HepG2 (cell line): ENCODE measurements around the gene RASD1. TPM values are rescaled to one million over a fixed set of nuclear protein-coding genes. Genes with fewer than 3 reads are reported as not detected.

ENCODE experiments used
- ATAC-seq: fragments of 200-7000 bp; cut with Tn5 transposase; 3 replicates; pipeline ENCODE4 v1.9.1; 2020; ENCODE audit warnings: mild to moderate bottlenecking, moderate library complexity
- BruUV-seq: library from RNA; stranded (reverse); fragments of 400-500 nt; replicated peaks from 2 replicates; lab custom pipeline; 2021; lab: Mats Ljungman, UMichigan
- CTCF ChIA-PET: fragments of 300-600 bp; formaldehyde crosslinking; extraction: SDS; loops from one replicate; lab custom pipeline; 2021; ENCODE audit warnings: low total read pairs, inconsistent platforms, low intra/inter-chr PET ratio; lab: Yijun Ruan, JAX
- POLR2A ChIA-PET: fragments of 350-600 bp; sonication (Branson Sonifier 250); formaldehyde crosslinking; loops from one replicate; lab custom pipeline; 2020; ENCODE audit warnings: antibody characterized with exemption, inconsistent platforms; lab: Yijun Ruan, JAX
- DNase-seq: peaks from one replicate; pipeline ENCODE4 v3.0.0-alpha.2; 2015; ENCODE audit warnings: low spot score
- FAIRE-seq: peaks from 3 replicates; lab custom pipeline; 2011; peaks lifted over from hg19 to GRCh38; lab: Jason Lieb, UNC
- H2AFZ ChIP-seq: one replicate; pipeline ENCODE4 v1.6.1; 2011; ENCODE audit warnings: low read length, inconsistent platforms
- H3K27ac ChIP-seq: fragments of 300-600 bp; 3 replicates; pipeline ENCODE4 v1.8.0; 2011; ENCODE audit warnings: mixed run types, mild to moderate bottlenecking, mixed read lengths, low read length, inconsistent platforms; ENCODE audit not compliant: insufficient read depth; ENCODE audit errors: extremely low read length
- H3K27me3 ChIP-seq, 2 experiments: fragments of 200-600 bp in 1 of 2; 2 replicates in 1 of 2; 3 replicates in 1 of 2; pipeline versions ENCODE4 v1.6.0 to v1.8.0; 2011; ENCODE audit warnings: low read length in 2 of 2, mild to moderate bottlenecking in 2 of 2, moderate library complexity in 2 of 2, inconsistent platforms in 1 of 2; ENCODE audit not compliant: insufficient read depth in 2 of 2, control insufficient read depth in 1 of 2
- H3K36me3 ChIP-seq, 2 experiments: fragments of 200-600 bp in 1 of 2; replicated peaks in 1 of 2; 2 replicates in 1 of 2; 3 replicates in 1 of 2; pipeline versions ENCODE4 v1.5.1 to v1.8.0; 2011; ENCODE audit warnings: low read length in 2 of 2, inconsistent platforms in 1 of 2; ENCODE audit not compliant: insufficient read depth in 2 of 2, control insufficient read depth in 1 of 2
- H3K4me1 ChIP-seq: 2 replicates; pipeline ENCODE4 v1.5.1; 2012; ENCODE audit warnings: low read length, inconsistent platforms; ENCODE audit not compliant: insufficient read depth
- H3K4me2 ChIP-seq: 2 replicates; pipeline ENCODE4 v1.6.0; 2011; ENCODE audit warnings: low read depth, low read length, inconsistent platforms
- H3K4me3 ChIP-seq, 3 experiments: fragments of 200-600 bp in 1 of 3; sonication (generic), shearing (Covaris generic) in 1 of 3; replicated peaks in 1 of 3; 2 replicates each; pipeline ENCODE4 v1.5.1; 2011 to 2016; ENCODE audit warnings: low read length in 3 of 3, inconsistent platforms in 2 of 3, low read depth in 2 of 3, mild to moderate bottlenecking in 2 of 3, control low read depth in 1 of 3, mixed read lengths in 1 of 3; ENCODE audit not compliant: insufficient read depth in 1 of 3
- H3K79me2 ChIP-seq: one replicate; pipeline ENCODE4 v1.6.1; 2011; ENCODE audit warnings: low read length, inconsistent platforms; ENCODE audit not compliant: insufficient read depth
- H3K9ac ChIP-seq: 2 replicates; pipeline ENCODE4 v1.6.0; 2011; ENCODE audit warnings: mild to moderate bottlenecking, low read depth, low read length, inconsistent platforms; ENCODE audit not compliant: insufficient read depth
- H3K9me3 ChIP-seq: 2 replicates; pipeline ENCODE4 v1.5.1; 2012; ENCODE audit warnings: mild to moderate bottlenecking, low read length
- H4K20me1 ChIP-seq: 2 replicates; pipeline ENCODE4 v1.6.0; 2011; ENCODE audit warnings: inconsistent platforms, mild to moderate bottlenecking, low read length, moderate library complexity; ENCODE audit not compliant: insufficient read depth
- ARID5B ChIP-seq: IDR thresholded peaks from 2 replicates; pipeline ENCODE4 v1.4.0; 2020; ENCODE audit warnings: mild to moderate bottlenecking, missing genetic modification reagents
- ATAD3A ChIP-seq: sonication (generic); formaldehyde crosslinking; IDR thresholded peaks from 2 replicates; pipeline ENCODE4 v1.4.0; 2020; ENCODE audit warnings: missing genetic modification reagents
- ATF5 ChIP-seq: sonication (generic); formaldehyde crosslinking; IDR thresholded peaks from 2 replicates; pipeline ENCODE4 v1.4.0; 2020; ENCODE audit warnings: mild to moderate bottlenecking, low read depth, missing genetic modification reagents
- ERF ChIP-seq: IDR thresholded peaks from 2 replicates; pipeline ENCODE4 v1.6.1; 2018; ENCODE audit warnings: missing biosample characterization, missing genetic modification reagents
- RFXANK ChIP-seq: IDR thresholded peaks from 2 replicates; pipeline ENCODE4 v1.6.1; 2016
- STAG1 ChIP-seq: sonication (generic); formaldehyde crosslinking; IDR thresholded peaks from 2 replicates; pipeline ENCODE4 v1.4.0; 2020; ENCODE audit warnings: missing genetic modification reagents
- THAP7 ChIP-seq: sonication (generic); formaldehyde crosslinking; IDR thresholded peaks from 2 replicates; pipeline ENCODE4 v1.8.1; 2023; ENCODE audit warnings: mild to moderate bottlenecking, missing genetic modification reagents
- ZFP1 ChIP-seq: IDR thresholded peaks from 2 replicates; pipeline ENCODE4 v1.6.1; 2016
- ZNF260 ChIP-seq: sonication (generic); formaldehyde crosslinking; IDR thresholded peaks from 2 replicates; pipeline ENCODE4 v1.4.0; 2020; ENCODE audit warnings: missing genetic modification reagents, low read depth, mild to moderate bottlenecking, borderline replicate concordance
- ZNF501 ChIP-seq: sonication (generic); formaldehyde crosslinking; IDR thresholded peaks from 2 replicates; pipeline ENCODE4 v1.5.1; 2020; ENCODE audit warnings: mild to moderate bottlenecking, moderate library complexity, missing genetic modification reagents
- ZNF614 ChIP-seq: IDR thresholded peaks from 2 replicates; pipeline ENCODE4 v1.6.1; 2018; ENCODE audit warnings: missing biosample characterization, missing genetic modification reagents, inconsistent platforms, borderline replicate concordance
- ZXDC ChIP-seq: sonication (generic); formaldehyde crosslinking; IDR thresholded peaks from 2 replicates; pipeline ENCODE4 v1.5.0; 2020; ENCODE audit warnings: mild to moderate bottlenecking, missing genetic modification reagents
- WGBS: methylation state at CpG from one replicate; pipeline ENCODE4 v1.1.6; 2017; ENCODE audit warnings: low lambda C conversion rate; 5-methylcytosine and 5-hydroxymethylcytosine counted together
- in situ Hi-C: cut with HindIII; loops from 2 replicates; pipeline ENCODE4 v1.10.0; 2017; ENCODE audit warnings: low pct_unique_long_range_greater_than_20kb; ENCODE audit not compliant: extremely low pct_ligation_motif_present
- intact Hi-C: fragments of 100-400 bp; cut with micrococcal nuclease; formaldehyde crosslinking; loops from one replicate; pipeline ENCODE4 v1.10.0; 2022; ENCODE audit not compliant: unreplicated experiment
- polyA plus RNA-seq, 8 experiments: library from polyadenylated mRNA; depleted of rRNA in 3 of 8; stranded (reverse) in 7 of 8; unstranded in 1 of 8; fragments of >200 nt; fragmentation: Illumina TruSeq in 4 of 8; extraction: Trizol in 4 of 8; gene quantifications; 2 replicates each; pipeline versions ENCODE4 v1.2.1 to v1.2.3, GENCODE V29; 2011 to 2016; ENCODE audit warnings: low read depth in 4 of 8, missing spikeins in 1 of 8, mixed read lengths in 1 of 8; ENCODE audit not compliant: insufficient read depth in 1 of 8
- total RNA-seq, 5 experiments: library from RNA; depleted of rRNA; stranded (reverse); fragments of >200 nt; fragmentation: Illumina TruSeq; extraction: Trizol; gene quantifications; 2 replicates each; pipeline ENCODE4 v1.2.3, GENCODE V29; 2016; ENCODE audit warnings: low read depth in 1 of 5

Gene RASD1
- total and polyA plus RNA-seq, 2 of the 13 experiments (the other 11 are each of a cell fraction or from before 2014, with no cell fraction given): 1.6 to 4.2 TPM

- TF ChIP-seq ARID5B: no peak
- no peak for TF ChIP-seq ATAD3A (CRISPR knock-in tag)
- no peak for TF ChIP-seq ZNF501 (CRISPR knock-in tag)
- no peak for TF ChIP-seq ERF (CRISPR knock-in tag)
These were observed 30.2 kb upstream of the RASD1 start (continued) for GRCh38 chr17:17526369-17526768.

- 92% methylated on average over 6 of the region's 6 CpGs for WGBS
- H3K4me1 ChIP-seq: peaks cover 18% of the 10 kb centered on the region
- BruUV-seq: no TSS peak
- intact Hi-C loops (no loop called here), in situ Hi-C loops (no loop called here)
- ChIA-PET POLR2A (interaction anchor here (0.8 kb wide), 1 partner anchor 30 kb away, joined by 3 read pairs; the partner anchor contains the start of gene RASD1), CTCF (no interaction called here)
- H3K36me3 ChIP-seq: peaks cover 1 to 3% of the 10 kb centered on the region in 2 experiments; a peak in 2 of 5 replicates
- TF ChIP-seq ZFP1 (CRISPR knock-in tag) (no peak), ZNF614 (no peak), ZNF260 (CRISPR knock-in tag) (no peak), RFXANK (CRISPR knock-in tag) (no peak), THAP7 (CRISPR knock-in tag) (no peak), STAG1 (CRISPR knock-in tag) (no peak), ATF5 (CRISPR knock-in tag) (no peak), ZXDC (no peak)
- H3K27me3 ChIP-seq: no peaks in the 10 kb centered on the region
- no peak overlapping the region for H3K4me2 ChIP-seq
- H3K9me3 ChIP-seq: no peaks in the 10 kb centered on the region
- no peak overlapping the region for H3K27ac ChIP-seq
- H4K20me1 ChIP-seq: peaks cover 20% of the 10 kb centered on the region; the same call in 1 of the 2 replicates
- H3K4me3 ChIP-seq: no peak overlapping the region
- FAIRE-seq: no peak
- no peaks in the 10 kb centered on the region for H3K79me2 ChIP-seq
- no peak overlapping the region for H3K9ac ChIP-seq
- no peak for ATAC-seq
- no peak overlapping the region for H2AFZ ChIP-seq
- no peak for DNase-seq
These were observed 29.8 kb upstream of the RASD1 start for GRCh38 chr17:17525956-17526355.
